Spleen (tissue), 11 donors: ENCODE results near the gene CLBA1. TPM values are rescaled to one million over a fixed set of nuclear protein-coding genes. Genes with fewer than 3 reads are reported as not detected.
A peak's percentile ranks its signal among the peaks of the same experiment; 100 is the strongest.

Source experiments
- DNase-seq: peaks from one replicate; pipeline ENCODE4 v3.0.0-alpha.2; 2020
- H3K27ac ChIP-seq, 8 donors: fragments of 200-600 bp; sonication (generic) in 7 of 8; 1 replicate in 4 of 8; 2 replicates in 4 of 8; pipeline versions ENCODE4 v1.5.0 to v1.8.0; 2016 to 2021; ENCODE audit warnings: inconsistent platforms in 4 of 8, mild to moderate bottlenecking in 4 of 8, moderate library complexity in 1 of 8
- H3K27me3 ChIP-seq, 7 donors: fragments of 200-600 bp; sonication (generic) in 6 of 7; replicated peaks in 1 of 7; 1 replicate in 4 of 7; 2 replicates in 3 of 7; pipeline versions ENCODE4 v1.5.0 to v1.8.0; 2016 to 2021; ENCODE audit warnings: inconsistent platforms in 3 of 7, mild to moderate bottlenecking in 1 of 7
- H3K36me3 ChIP-seq, 6 donors: fragments of 200-600 bp; sonication (generic) in 5 of 6; 1 replicate in 4 of 6; 2 replicates in 2 of 6; pipeline versions ENCODE4 v1.5.0 to v1.8.0; 2016 to 2021; ENCODE audit warnings: inconsistent platforms in 2 of 6
- H3K4me1 ChIP-seq, 6 donors: fragments of 200-600 bp; sonication (generic) in 5 of 6; 1 replicate in 3 of 6; 2 replicates in 3 of 6; pipeline versions ENCODE4 v1.5.0 to v1.8.0; 2016 to 2021; ENCODE audit warnings: inconsistent platforms in 3 of 6
- H3K4me3 ChIP-seq, 8 donors: fragments of 200-600 bp; sonication (generic) in 7 of 8; 1 replicate in 4 of 8; 2 replicates in 4 of 8; pipeline versions ENCODE4 v1.5.0 to v1.8.0; 2016 to 2021; ENCODE audit warnings: inconsistent platforms in 4 of 8, mild to moderate bottlenecking in 4 of 8, moderate library complexity in 2 of 8
- H3K9me3 ChIP-seq, 8 donors: fragments of 200-600 bp; sonication (generic) in 7 of 8; 1 replicate in 4 of 8; 2 replicates in 4 of 8; pipeline versions ENCODE4 v1.5.0 to v1.8.0; 2016 to 2021; ENCODE audit warnings: inconsistent platforms in 4 of 8
- CTCF ChIP-seq, 11 experiments: fragments of 200-600 bp in 7 of 11; fragments of 450-650 bp in 4 of 11; sonication (generic) in 4 of 11; IDR thresholded peaks in 8 of 11; conservative IDR thresholded peaks in 3 of 11; 1 replicate in 7 of 11; 2 replicates in 4 of 11; pipeline versions ENCODE4 v1.4.0 to v1.8.0; 2016 to 2021; ENCODE audit warnings: antibody characterized with exemption in 11 of 11, inconsistent platforms in 4 of 11, mild to moderate bottlenecking in 1 of 11
- POLR2A ChIP-seq, 3 donors: fragments of 450-650 bp; IDR thresholded peaks; one replicate each; pipeline ENCODE4 v1.5.1; 2017; ENCODE audit warnings: antibody characterized with exemption in 3 of 3, mild to moderate bottlenecking in 1 of 3
- POLR2AphosphoS5 ChIP-seq, 3 donors: sonication (generic); formaldehyde crosslinking; IDR thresholded peaks; one replicate each; pipeline ENCODE4 v1.5.1; 2017; ENCODE audit warnings: antibody characterized with exemption in 3 of 3
- WGBS, 5 donors: extraction: QIAGEN DNeasy Blood & Tissue Kit in 3 of 5; methylation state at CpG; one replicate each; pipeline versions ENCODE4 v1.1.5 to v1.1.7; 2013 to 2018; 5-methylcytosine and 5-hydroxymethylcytosine counted together
- intact Hi-C: fragments of 100-400 bp; cut with DNase I; formaldehyde crosslinking; loops from one replicate; pipeline ENCODE4 v1.15.0; 2023; ENCODE audit warnings: low total_unique reads
- polyA plus RNA-seq, 3 donors: library from polyadenylated mRNA; stranded (reverse); fragments of 200-250 nt; gene quantifications; one replicate each; pipeline ENCODE4 v1.2.1, GENCODE V29; 2013
- total RNA-seq, 7 donors: library from RNA; depleted of rRNA in 3 of 7; stranded (reverse); fragments of >200 nt in 3 of 7; fragmentation: NEBNext Ultra II Directional in 4 of 7; extraction: Animal tissue kit (Norgen Biotek cat#: 25700) in 4 of 7; gene quantifications; one replicate each; pipeline versions ENCODE4 v1.1.0 to v1.2.1, GENCODE V29; 2016 to 2021
- donor health status: healthy with polysubstance abuse.
- donor health status: DM: no; HTN: no; CAD: no; lungs with moderate emphysema.
- donor health status: DM: no; HTN: no; CAD: no.
- donor health status: Bipolar disorder and iron deficiency.
- donor health status: healthy.
- donor health status: DM: no; HTN: no; CAD: no.
- donor health status: DM: yes; HTN: yes; CAD: no.

Gene CLBA1
- total and polyA plus RNA-seq, 10 donors: 1.7 to 4.3 (median 3.7) TPM

- no peak overlapping the region for H3K4me3 ChIP-seq
- no peaks in the 10 kb centered on the region for H3K9me3 ChIP-seq
- H3K4me1 ChIP-seq: peaks cover 9 to 39% (median 28%) of the 10 kb centered on the region in 6 donors
- no peak for TF ChIP-seq POLR2A (IDR thresholded peaks at IDR 0.05)
- TF ChIP-seq CTCF (IDR thresholded peaks at IDR 0.05 in 8 of 11, conservative IDR thresholded peaks at IDR 0.05 in 3 of 11): no peak
- TF ChIP-seq POLR2AphosphoS5 (IDR thresholded peaks at IDR 0.05): no peak
- H3K36me3 ChIP-seq: no peaks in the 10 kb centered on the region
- DNase-seq: peak; percentile 67
- intact Hi-C loops: no loop called here
- 82 to 92% (median 90%) methylated on average over 17 to 22 of the region's 22 CpGs for WGBS, 5 donors
- peaks cover 0 to 36% (median 28%) of the 10 kb centered on the region in 7 donors for H3K27me3 ChIP-seq
- H3K27ac ChIP-seq: no peak overlapping the region
Measured at GRCh38 chr14:104980611-104981531, 4.7 kb upstream of the CLBA1 start.

GRCh38 chr14:104981699-104982541, 3.7 kb upstream of the CLBA1 start:
- peaks cover 0 to 26% (median 17%) of the 10 kb centered on the region in 7 donors for H3K27me3 ChIP-seq
- no peaks in the 10 kb centered on the region for H3K36me3 ChIP-seq
- intact Hi-C loops: no loop called here
- WGBS, 5 donors: 72 to 84% (median 79%) methylated on average over 7 to 17 of the region's 17 CpGs
- H3K27ac ChIP-seq: no peak overlapping the region
- no peak overlapping the region for H3K4me3 ChIP-seq
- peak; percentile 72 for DNase-seq
- no peaks in the 10 kb centered on the region for H3K9me3 ChIP-seq
- TF ChIP-seq CTCF (IDR thresholded peaks at IDR 0.05 in 8 of 11, conservative IDR thresholded peaks at IDR 0.05 in 3 of 11) (no peak), POLR2AphosphoS5 (IDR thresholded peaks at IDR 0.05) (no peak), POLR2A (IDR thresholded peaks at IDR 0.05) (no peak)
- peaks cover 14 to 39% (median 28%) of the 10 kb centered on the region in 6 donors for H3K4me1 ChIP-seq

GRCh38 chr14:104982548-104983230, 2.9 kb upstream of the CLBA1 start:
- peaks cover 8 to 37% (median 24%) of the 10 kb centered on the region in 6 donors for H3K4me1 ChIP-seq
- no peaks in the 10 kb centered on the region for H3K36me3 ChIP-seq
- WGBS, 5 donors: 69 to 86% (median 75%) methylated on average over 3 to 10 of the region's 10 CpGs
- no peaks in the 10 kb centered on the region for H3K9me3 ChIP-seq
- intact Hi-C loops: no loop called here
- H3K27ac ChIP-seq: no peak overlapping the region
- peak; percentile 62 for DNase-seq
- no peak overlapping the region for H3K4me3 ChIP-seq
- peaks cover 0 to 18% (median 9%) of the 10 kb centered on the region in 7 donors for H3K27me3 ChIP-seq
- no peak for TF ChIP-seq CTCF (IDR thresholded peaks at IDR 0.05 in 8 of 11, conservative IDR thresholded peaks at IDR 0.05 in 3 of 11)
- no peak for TF ChIP-seq POLR2AphosphoS5 (IDR thresholded peaks at IDR 0.05)
- TF ChIP-seq POLR2A (IDR thresholded peaks at IDR 0.05): no peak
